Measurements from ENCODE around the gene AIPL1. TPM values are rescaled to one million over a fixed set of nuclear protein-coding genes. Genes with fewer than 3 reads are reported as not detected.
A peak's percentile ranks its signal among the peaks of the same experiment; 100 is the strongest.

The AIPL1 gene
- total RNA-seq, 2 experiments from 2014 or later: not detected

DNA sequence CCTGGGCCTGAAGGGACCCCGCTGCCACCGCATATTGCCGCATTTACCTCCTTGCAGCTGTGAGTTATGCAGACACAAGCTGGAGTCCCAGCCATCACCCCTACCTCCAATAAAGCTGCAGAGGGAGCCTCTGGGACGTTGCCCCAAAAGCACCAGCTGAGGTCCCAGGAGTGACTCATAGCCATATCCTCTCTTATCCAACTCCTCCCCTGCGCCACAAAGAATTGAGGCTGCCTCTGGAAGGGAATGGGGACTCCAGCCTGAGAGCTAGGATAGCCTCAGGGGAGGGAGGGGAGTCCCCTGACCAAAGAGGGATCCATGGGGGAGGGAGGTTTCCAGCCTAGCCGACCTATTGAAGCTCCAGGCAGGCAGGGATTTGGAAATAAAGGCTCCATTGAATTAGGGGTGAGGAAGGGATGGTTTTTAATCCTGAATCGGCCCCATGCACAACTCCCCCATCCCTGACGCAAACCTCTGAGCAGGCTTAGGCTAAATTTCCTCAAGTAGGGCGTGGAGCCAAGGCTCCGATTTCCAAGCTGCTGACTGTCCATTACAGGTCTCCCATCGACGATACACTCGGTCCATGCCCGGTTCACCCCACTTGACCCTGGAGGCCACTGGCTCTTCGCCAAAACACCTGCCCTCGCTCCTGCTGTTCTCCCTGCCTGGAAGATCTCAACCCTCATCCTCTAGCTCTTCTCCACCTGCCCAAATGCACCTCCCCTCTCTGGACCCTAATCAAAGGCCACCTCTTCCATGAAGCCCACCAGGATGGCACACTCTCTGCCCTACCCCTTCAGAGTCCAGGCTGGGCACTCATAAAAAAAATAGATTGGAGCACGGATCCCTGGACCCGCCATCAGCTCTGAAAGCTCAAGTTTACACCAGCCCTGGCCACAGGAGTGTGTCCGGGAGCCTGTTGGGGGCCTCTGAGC lies 36.9 kb upstream of the AIPL1 start:
- H3K4me3 Mint-ChIP-seq: no peak overlapping the region
- no peak overlapping the region for H3K27ac Mint-ChIP-seq
- no peak for DNase-seq
- H3K9me3 Mint-ChIP-seq: no peaks in the 10 kb centered on the region
- peaks cover 2% of the 10 kb centered on the region for H3K4me1 Mint-ChIP-seq
- H3K36me3 Mint-ChIP-seq: no peaks in the 10 kb centered on the region
- no peaks in the 10 kb centered on the region for H3K27me3 Mint-ChIP-seq

DNA sequence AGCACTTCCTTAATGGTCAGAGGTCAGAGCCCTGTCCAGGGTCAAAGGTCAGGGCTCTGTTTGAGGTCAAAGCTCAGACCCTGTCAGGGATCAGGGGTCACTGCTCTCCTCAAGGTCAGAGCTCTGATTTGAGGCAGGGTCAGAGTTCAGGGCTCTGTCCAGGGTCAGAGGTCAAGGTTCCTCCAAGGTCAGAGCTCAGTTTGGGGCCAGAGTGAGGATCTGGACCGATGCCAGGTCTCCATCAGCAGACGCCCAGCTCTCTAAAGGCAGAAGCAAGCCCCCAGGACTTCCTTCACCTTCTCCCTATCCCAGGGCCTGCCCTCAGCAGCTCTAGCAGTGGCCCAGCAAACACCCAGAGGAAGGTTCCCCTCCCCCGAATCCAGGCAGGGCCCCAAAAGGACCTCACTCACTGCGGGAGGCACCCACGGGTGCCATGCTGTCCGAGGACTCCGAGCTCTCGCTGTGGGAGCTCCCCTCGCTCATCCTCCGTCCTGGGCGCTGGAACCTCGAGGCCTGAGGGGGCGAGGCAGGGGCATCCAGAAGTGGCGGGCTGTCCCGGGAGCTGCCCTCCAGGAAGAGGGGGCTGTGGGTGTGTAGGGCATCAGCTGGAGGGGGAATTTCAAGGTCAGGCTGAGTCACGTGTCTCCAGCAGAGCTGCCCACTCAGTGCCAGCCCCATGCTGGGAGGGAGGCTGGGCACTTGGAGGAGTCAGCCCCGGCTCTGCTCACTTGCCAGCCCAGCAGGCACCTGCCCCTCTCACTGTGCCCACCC lies 36.0 kb upstream of the AIPL1 start:
- H3K27me3 Mint-ChIP-seq: no peaks in the 10 kb centered on the region
- no peaks in the 10 kb centered on the region for H3K36me3 Mint-ChIP-seq
- H3K9me3 Mint-ChIP-seq: no peaks in the 10 kb centered on the region
- H3K27ac Mint-ChIP-seq: no peak overlapping the region
- H3K4me3 Mint-ChIP-seq: no peak overlapping the region
- peaks cover 2% of the 10 kb centered on the region for H3K4me1 Mint-ChIP-seq
- DNase-seq: no peak

- H3K4me3 Mint-ChIP-seq: no peak overlapping the region
- peaks cover 2% of the 10 kb centered on the region for H3K4me1 Mint-ChIP-seq
- H3K9me3 Mint-ChIP-seq: no peaks in the 10 kb centered on the region
- no peak for DNase-seq
- no peak overlapping the region for H3K27ac Mint-ChIP-seq
- no peaks in the 10 kb centered on the region for H3K36me3 Mint-ChIP-seq
- H3K27me3 Mint-ChIP-seq: no peaks in the 10 kb centered on the region
These were observed 35.3 kb upstream of the AIPL1 start for GRCh38 chr17:6470146-6470718.

GRCh38 chr17:6468051-6468790 lies 33.3 kb upstream of the AIPL1 start:
- H3K9me3 Mint-ChIP-seq: no peaks in the 10 kb centered on the region
- no peaks in the 10 kb centered on the region for H3K27me3 Mint-ChIP-seq
- H3K4me1 Mint-ChIP-seq: peaks cover 2% of the 10 kb centered on the region
- DNase-seq: no peak
- no peaks in the 10 kb centered on the region for H3K36me3 Mint-ChIP-seq
- H3K27ac Mint-ChIP-seq: no peak overlapping the region
- H3K4me3 Mint-ChIP-seq: no peak overlapping the region

DNA sequence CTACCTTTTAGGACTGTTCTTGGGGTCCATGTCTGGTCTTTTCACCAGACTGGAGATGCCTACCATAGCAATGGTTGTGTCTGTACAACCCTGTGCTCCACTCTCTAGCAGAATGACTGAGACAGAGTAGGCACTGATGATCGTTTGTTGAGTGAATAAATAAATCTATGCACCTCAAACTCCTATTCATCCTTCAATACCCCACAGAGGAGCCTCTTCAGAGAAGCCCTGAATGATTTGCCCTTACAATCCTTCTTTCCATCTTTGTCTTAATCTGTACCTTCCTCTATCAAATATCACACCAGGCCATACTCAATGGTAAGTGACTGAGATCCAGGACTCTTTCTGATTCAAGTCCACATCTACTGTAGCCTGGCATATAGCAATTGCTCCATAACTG lies 32.6 kb upstream of the AIPL1 start:
- Mint-ChIP-seq H3K4me3 (no peak overlapping the region), H3K27ac (no peak overlapping the region), H3K9me3 (no peaks in the 10 kb centered on the region), H3K36me3 (no peaks in the 10 kb centered on the region), H3K27me3 (no peaks in the 10 kb centered on the region), H3K4me1 (no peaks in the 10 kb centered on the region)
- no peak for DNase-seq

GRCh38 chr17:6465206-6466003 lies 30.5 kb upstream of the AIPL1 start:
- peaks cover 9% of the 10 kb centered on the region for H3K4me1 Mint-ChIP-seq
- no peak overlapping the region for H3K27ac Mint-ChIP-seq
- no peaks in the 10 kb centered on the region for H3K27me3 Mint-ChIP-seq
- no peaks in the 10 kb centered on the region for H3K9me3 Mint-ChIP-seq
- H3K4me3 Mint-ChIP-seq: no peak overlapping the region
- DNase-seq: no peak
- H3K36me3 Mint-ChIP-seq: no peaks in the 10 kb centered on the region

GRCh38 chr17:6464446-6465041 lies 29.6 kb upstream of the AIPL1 start:
- H3K27me3 Mint-ChIP-seq: no peaks in the 10 kb centered on the region
- no peaks in the 10 kb centered on the region for H3K9me3 Mint-ChIP-seq
- no peak for DNase-seq
- peaks cover 9% of the 10 kb centered on the region for H3K4me1 Mint-ChIP-seq
- H3K4me3 Mint-ChIP-seq: no peak overlapping the region
- no peaks in the 10 kb centered on the region for H3K36me3 Mint-ChIP-seq
- no peak overlapping the region for H3K27ac Mint-ChIP-seq

DNA sequence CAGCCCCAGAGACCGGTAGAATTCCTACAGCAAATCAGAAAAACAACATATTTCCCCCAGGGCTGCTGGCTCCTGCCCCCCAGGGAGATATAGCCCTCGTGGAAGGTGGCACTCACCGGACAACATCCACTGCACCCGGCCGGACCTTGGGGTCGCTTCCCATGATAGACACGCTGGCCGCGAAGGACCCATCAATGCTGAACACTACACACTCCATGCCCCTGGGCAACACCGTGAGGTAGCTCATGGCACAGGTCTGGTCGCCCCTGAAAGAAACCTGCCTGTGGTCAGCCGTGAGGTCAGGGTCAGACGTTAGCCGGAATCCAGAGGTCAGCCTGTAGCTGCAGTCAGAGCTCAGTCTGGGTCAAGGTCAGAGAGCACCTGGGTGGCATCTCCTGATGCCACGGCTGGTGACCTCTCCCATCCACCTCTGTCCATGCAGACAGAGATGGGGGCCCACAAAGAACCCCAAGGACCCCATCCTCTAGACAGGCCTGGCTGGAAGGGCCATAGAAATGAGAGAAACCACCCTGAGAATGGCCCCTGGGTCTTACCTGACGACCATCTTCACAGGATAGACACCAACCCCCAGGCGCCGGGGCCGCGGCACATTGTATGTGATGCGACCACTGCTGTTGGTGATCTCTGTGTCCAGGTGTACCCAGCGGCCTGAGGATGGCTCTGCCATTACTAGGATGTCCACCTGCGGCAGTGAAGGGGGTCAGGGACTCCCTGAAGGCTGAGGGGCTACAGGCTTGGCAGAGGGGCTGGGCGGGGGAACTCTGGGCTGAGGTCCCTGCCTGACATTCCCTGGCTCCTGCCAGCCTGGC lies 28.9 kb upstream of the AIPL1 start:
- H3K4me3 Mint-ChIP-seq: no peak overlapping the region
- H3K4me1 Mint-ChIP-seq: peaks cover 9% of the 10 kb centered on the region
- no peak overlapping the region for H3K27ac Mint-ChIP-seq
- no peak for DNase-seq
- no peaks in the 10 kb centered on the region for H3K36me3 Mint-ChIP-seq
- no peaks in the 10 kb centered on the region for H3K9me3 Mint-ChIP-seq
- H3K27me3 Mint-ChIP-seq: no peaks in the 10 kb centered on the region

DNA sequence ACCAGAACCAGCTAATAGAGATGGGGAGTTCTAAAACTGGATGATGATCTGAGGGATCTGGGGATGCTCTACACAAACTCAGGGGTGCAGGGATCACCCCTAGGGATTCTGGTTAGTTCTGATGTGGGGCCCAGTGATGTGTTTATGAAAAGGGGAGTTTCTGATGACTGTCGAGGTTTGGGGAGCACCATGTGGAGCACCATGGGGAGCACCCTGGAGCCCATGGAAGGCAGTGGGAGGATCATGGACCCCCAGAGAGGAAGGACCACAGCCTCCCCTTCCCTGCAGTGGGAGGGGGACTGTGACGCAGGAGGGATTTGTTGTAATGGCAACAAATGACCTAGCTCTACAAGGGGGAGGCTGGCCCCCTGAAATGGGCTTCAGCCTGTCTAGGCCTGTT lies 27.8 kb upstream of the AIPL1 start:
- no peaks in the 10 kb centered on the region for H3K36me3 Mint-ChIP-seq
- no peak for DNase-seq
- H3K9me3 Mint-ChIP-seq: no peaks in the 10 kb centered on the region
- no peaks in the 10 kb centered on the region for H3K27me3 Mint-ChIP-seq
- H3K4me3 Mint-ChIP-seq: no peak overlapping the region
- H3K4me1 Mint-ChIP-seq: peaks cover 9% of the 10 kb centered on the region
- no peak overlapping the region for H3K27ac Mint-ChIP-seq

DNA sequence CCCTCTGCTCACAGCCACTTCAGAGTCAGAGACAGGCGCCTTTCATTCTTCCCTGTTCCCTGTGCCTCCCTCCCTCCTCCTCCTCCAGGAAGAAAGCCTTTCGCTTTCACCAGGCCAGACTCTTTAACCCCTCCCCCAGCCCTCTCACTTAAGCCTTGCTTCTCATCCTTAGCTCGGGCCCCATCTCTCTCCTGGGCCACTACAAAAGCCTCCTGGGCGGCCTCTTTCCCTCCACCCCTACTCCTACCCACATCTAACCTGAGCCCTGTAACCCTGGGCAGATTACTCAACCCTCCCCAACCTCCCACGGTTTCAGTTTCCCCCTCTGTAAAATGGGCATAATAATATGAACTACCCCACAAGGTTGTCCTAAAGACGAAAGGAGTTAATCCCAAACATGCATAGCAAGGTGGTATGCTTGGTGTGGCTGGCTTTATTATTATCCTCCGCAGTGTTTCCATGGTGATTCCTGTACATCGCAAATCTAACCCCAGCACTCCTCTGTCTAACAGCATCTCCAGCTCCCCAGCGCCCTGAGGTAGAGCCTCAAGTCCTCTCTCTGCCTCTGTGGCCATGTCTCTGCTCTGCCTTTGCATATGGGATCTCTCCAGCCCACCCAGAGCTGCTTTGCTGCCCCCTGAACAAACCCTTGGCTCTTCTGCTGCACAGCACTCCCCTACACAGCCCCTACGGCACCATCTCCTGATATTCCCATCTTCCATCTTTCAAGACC lies 27.0 kb upstream of the AIPL1 start:
- Mint-ChIP-seq H3K36me3 (no peaks in the 10 kb centered on the region), H3K4me1 (peaks cover 12% of the 10 kb centered on the region), H3K9me3 (no peaks in the 10 kb centered on the region), H3K4me3 (no peak overlapping the region), H3K27me3 (no peaks in the 10 kb centered on the region), H3K27ac (no peak overlapping the region)
- DNase-seq: peak; percentile 29

DNA sequence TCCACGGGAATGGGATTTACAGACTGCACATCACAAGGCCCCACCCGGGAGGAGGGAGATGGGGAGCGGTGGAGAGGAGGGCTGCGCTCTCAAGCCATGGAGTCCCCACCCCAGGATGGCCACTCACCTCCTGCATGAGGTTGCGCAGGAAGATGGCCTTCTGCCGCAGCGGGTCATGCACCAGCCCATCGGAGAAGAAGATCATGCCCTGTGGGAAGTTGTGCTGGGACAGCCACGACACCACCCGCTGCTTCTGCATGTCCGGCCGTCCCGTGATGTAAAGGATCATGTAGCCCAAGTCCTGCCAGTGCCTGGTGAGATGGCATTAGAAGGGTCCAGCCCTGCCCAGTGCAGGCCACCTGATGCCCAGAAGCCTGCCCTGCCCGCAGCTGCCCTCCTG lies 26.3 kb upstream of the AIPL1 start:
- no peak overlapping the region for H3K27ac Mint-ChIP-seq
- H3K36me3 Mint-ChIP-seq: no peaks in the 10 kb centered on the region
- no peaks in the 10 kb centered on the region for H3K9me3 Mint-ChIP-seq
- H3K27me3 Mint-ChIP-seq: no peaks in the 10 kb centered on the region
- no peak overlapping the region for H3K4me3 Mint-ChIP-seq
- peaks cover 12% of the 10 kb centered on the region for H3K4me1 Mint-ChIP-seq
- DNase-seq: no peak

DNA sequence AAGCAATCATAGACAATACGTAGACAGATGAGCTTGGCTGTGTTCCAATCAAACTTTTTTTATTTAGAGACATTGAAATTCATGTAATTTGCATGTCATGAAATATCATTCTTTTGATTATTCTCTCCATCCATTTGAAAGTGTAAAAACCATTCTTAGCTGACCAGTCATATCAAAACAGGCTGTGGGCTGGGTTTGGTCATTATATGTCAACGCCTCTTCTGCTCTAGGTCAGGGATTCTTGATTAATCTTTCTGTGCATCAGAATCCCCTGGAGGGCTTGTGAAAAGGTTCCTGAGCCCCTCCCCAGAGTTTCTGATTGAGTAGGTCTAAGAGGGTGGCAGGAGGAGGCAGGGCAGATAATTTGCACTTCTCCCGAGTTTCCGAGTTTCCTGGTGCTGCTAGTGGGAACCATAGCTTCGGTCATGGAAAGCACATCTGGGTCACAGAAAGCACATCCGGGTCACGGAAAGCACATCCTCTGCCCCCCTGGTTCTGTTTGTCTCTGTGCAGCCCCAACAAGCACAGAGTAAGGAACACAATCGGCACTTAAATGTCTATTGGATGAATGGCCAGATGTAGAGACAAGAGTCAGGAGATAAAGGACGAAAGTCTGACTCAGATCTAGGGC lies 25.7 kb upstream of the AIPL1 start:
- Mint-ChIP-seq H3K4me3 (no peak overlapping the region), H3K9me3 (no peaks in the 10 kb centered on the region), H3K27me3 (no peaks in the 10 kb centered on the region), H3K4me1 (peaks cover 12% of the 10 kb centered on the region), H3K27ac (no peak overlapping the region), H3K36me3 (no peaks in the 10 kb centered on the region)
- DNase-seq: no peak

Measured in activated naive CD8-positive, alpha-beta T cell treated with anti-CD3 and anti-CD28 coated beads for 36 hours (primary cell).